DMS79 treated with DMSO at 0.1 percent for 48 hours (cell line): Measurements from ENCODE around the gene ZNRF3.

Experiments used
- DNase-seq: peaks from one replicate; lab custom pipeline; 2025; lab: John Stamatoyannopoulos, UW

Gene ZNRF3

DNA sequence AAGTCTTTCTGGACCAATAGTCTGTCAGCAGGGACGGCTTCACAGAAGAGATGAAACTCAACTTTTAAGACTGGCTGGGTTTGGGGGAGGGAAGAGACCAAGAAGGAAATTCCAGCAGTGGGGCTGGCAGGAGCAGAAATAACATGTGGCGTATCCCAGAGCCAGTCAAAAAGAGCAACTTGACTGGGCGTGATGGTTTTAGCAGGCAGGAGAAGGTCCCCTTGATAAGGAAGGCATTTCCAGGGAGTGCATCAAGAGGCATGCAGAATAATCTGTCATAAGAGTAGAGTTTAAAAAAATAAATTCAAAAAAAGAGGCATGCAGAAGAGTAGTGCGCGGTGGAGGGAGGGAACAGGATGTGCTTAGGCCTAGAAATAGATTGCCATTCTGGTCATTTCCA, 125.8 kb downstream of the ZNRF3 start:
- DNase-seq: no peak

DNA sequence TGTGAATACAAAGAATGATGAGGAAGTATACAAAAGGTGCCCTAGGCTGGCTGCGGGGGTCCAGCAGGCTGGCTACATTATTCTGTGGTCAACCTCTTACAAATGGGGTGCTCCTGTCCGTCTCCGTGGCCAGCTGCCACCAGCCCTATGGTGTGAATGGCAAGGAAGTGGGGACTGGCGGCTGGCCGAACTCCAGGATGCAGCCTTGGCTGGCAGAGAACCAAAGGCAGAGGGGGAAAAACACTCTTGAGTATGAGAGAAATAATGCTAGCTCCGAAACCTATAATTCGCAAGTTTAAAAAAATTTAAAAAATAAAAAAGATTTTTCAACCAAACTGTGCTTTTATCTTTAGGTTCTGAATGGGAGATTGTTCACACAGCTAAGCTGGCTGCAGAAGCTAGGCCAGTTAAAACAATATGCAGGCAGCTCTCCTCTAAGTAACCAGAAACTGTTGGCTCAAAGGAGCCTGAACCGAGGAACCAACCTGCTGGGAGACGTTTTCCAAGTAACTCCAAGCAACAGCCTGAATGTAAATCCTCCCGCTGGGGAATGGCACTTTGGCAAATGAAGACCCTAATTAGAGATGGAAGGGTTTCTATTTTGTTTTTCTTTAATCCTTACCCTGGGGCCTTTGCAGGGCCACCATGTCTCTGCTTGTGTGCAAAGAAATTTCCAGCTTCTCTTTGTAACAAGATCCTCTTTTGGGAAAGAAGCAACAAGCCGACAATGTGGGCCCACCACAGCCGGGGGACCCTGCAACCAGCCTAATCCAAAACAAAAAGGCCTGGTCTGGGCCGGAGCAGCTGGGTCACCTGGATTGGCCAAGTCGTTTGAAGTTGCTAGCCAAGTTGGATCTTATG, 128.1 kb downstream of the ZNRF3 start:
- peak; percentile 65 for DNase-seq

DNA sequence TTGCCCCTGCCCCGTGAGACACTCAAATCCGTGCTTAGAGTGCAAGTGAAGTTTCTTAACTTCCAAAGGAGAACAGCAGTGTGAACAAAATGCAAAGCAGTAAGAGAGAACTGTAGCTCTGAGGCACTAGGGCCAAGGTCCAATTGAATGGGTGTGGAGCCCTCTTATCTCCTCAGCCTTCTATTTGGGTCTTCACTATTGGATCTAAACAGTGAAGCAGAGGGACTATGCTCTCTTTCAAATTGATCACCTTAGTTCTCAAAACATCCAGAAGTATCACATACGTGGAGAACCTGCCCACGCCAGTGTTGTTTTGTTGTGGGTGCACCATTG, 128.7 kb downstream of the ZNRF3 start:
- no peak for DNase-seq

DNA sequence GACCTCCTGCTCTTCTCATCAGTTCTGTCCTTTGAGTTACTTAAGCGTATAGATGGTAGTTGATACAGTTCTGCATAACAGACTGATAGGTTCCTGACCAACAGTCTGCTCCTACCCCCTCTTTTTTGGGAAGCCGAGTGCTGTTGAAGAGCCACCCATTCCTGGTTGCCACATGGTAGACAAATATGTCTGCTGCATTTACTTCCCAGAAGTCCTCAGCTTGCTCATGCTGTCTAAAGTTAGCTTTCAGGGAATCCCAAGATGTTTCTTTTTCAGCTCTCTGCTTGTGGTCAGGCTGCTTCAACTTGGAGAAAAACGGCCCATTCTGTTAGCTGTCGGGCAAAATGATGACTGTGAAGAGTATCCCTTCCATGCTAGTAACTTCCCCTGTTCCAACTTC, 129.6 kb downstream of the ZNRF3 start:
- DNase-seq: no peak

DNA sequence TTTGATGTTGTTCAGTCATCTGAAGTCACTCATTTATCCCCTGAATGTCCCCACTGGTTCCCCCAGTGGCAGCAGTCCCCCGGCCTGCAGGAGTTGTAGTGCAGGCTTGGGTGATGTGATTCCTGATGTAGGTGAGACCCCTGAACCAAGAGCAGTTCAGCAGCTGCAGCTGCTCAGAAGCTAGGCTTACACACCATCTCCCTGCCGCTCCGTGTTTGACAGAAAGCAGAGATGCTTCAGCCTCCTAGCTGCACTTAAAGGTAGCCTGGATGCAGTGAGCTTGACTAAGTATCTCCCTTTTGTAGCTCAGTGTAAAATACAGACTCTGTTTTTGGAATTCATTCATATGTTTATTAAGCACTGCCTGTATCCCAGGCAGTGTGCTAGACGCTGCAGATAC, 130.9 kb downstream of the ZNRF3 start:
- DNase-seq: no peak

DNA sequence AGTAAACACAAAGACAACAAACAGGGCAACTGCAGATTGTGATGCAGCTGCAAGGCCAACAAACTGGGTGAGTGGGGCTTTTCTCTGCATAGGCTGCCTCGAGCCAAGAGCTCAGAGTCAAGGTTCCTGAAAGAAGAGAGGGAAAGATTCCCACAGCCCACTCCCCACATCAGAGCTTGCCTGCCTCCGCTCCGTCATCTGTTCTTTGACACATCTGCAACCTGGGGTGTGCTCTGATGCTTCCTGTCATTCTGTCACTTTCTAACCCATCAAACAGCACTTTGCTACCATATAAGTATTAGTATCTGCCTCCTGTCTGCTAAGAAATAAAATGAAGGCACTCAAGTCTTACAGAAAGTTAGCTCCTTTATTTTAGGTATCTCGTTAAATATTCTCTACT, 131.4 kb downstream of the ZNRF3 start:
- DNase-seq: no peak

DNA sequence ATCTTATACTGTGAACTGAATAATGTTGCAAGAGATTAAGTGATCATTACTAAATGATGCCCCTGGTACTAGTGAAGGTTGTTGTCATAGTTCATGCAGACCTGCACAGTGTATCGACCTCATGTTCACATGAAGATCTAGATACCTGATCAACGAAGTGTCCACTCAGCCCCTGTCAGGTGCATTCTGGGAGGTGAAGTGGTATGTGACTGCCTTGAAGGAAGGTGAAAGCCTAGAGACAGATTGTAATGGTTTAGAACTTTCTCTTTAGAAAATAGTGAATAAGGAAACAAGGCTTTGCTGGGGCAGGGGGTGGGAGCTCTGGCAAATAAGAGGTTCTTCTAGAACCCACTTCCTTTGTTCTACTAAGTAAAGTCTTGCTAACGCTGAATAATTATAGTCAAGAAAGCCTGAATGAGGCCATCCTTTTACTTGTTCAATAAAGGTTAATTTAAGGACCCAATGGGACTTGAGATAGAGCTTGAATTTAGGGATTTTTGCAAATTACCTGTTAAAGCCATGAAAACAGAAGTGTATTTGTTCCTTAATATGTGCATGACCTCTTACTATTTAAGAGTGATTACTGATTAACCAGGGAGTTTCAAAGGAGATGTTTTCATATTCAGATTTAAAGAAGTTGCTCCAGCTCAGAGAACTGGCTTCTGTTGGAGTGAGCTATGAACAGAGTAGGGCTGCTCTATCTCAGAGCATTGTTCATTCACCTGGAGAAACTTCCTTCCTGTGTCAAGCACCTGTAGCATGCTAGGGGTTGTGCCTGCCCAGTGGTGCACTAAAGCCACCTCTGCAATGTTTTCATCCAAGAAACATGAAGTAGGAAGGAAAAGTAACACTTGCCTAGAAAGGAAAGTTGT, 132.9 kb downstream of the ZNRF3 start:
- no peak for DNase-seq

DNA sequence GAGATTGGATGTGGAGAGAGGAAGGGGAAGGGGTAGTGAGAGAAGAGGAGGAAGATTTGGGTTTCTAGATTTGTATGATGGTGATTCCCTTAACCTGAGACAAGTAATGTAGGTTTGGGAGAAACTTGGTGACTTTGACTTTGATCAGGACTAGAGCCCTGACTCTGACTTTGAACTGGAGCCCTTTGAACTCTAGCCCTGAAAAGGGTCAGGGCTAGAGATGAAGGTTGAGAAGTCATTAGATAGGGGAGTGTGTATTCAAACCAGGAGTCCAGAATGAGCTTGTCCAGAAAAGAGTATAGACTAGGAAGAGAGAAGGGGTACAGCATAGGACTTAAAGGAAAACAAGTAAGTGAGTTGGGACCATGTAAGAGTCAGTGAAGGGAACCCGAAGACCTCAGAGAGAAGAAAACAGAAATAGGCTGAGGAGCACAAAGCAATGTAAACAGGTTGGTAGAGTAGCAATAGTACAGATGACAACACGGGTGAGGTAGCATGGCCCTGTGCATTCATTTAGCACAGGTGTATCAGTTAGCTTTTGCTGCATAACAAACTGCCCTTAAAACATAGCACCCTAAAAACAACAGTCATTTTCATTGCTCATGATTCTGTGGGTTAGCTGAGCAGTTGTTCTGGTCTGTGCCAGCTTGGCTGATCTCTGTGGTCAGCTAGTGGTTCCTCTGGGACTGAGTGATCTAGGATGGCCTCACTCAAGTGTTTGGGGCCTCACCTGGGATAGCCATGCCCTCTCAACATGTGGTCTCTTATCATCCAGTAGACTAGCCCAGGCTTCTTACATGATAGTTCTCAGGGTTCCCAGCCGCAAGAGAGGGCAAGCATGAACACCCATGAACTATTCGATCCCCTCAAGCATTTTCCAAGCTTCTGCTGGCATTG, 135.2 kb downstream of the ZNRF3 start:
- DNase-seq: no peak

DNA sequence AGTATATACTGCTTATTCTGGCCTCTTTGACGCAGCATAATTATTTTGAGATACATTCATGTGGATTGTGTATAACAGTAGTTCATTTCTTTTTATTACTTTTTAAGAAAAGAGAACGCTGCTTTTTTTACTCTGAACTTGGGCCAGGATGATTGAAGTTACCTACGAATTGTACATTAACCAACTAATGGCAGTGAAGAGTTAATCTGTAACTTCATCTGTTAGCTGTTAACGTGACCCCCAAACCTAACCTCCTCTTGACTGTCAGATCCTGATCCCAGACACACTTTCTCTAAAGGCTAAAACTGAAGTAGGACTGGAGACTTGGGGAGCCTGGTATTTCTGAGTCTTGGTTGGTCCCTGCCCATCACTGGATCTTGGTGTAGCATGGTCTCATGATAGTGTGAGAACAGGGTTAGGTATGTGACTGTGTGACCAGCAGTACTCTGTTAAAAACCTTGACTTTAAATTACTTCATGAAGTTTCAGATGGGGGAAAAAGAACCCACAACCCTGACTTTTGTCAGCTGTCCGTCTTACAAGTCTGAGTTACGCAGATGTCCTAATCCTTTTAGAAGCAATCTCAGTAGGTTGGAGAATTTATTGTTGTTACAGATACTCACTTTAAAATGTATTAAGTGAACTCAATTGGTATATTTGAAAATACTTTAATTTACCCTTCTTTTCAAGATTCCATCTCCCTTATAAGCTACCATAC, 138.9 kb downstream of the ZNRF3 start:
- DNase-seq: no peak

DNA sequence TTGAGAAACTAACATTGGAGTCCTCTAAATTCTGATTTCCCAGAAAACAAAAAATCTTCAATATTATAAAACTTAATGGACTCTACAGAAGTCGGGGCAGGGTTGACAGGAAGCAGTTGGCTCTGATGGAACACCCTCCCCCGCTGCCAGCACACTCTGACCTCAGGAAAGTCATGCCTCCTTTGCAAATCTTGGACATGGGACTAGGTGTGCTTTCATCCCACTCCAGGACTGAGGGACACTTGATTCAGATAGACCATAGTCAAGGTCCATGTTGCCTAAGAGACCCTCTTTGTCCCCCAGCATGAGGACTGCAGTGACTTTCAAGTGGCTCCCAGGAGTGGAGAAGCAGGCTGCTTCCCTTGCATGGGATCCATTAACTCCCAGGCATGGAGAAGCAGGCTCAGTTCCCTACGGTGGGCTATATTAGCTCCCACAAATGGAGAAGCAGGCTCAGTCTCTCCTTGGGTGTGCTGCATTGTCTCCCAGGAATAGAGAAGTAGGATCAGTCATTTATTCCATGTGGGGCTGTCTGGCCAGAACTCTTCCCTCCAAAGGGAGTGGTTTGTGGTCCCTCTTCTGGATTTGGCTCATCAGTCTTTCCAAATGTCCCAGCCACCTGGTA, 139.9 kb downstream of the ZNRF3 start:
- DNase-seq: no peak

DNA sequence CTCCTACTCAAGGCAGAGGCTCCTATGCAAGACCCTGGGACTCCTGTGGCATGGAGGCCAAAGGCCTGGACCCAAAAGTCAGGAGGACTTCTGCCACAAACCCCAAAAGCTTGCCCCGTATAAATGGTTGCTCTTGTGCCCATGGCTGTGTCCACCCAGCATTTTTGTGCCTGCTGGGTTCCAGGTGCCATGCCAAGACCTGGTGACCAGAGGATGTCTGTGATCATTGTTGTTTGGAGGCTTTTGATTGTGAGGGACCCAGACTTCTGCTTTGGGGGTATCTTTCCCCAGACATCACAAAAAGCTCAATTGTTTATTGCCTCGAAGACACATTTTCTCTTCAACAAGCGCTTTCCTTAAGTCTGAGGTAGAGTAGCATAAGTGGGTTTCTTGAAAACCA, 143.2 kb downstream of the ZNRF3 start:
- DNase-seq: no peak

DNA sequence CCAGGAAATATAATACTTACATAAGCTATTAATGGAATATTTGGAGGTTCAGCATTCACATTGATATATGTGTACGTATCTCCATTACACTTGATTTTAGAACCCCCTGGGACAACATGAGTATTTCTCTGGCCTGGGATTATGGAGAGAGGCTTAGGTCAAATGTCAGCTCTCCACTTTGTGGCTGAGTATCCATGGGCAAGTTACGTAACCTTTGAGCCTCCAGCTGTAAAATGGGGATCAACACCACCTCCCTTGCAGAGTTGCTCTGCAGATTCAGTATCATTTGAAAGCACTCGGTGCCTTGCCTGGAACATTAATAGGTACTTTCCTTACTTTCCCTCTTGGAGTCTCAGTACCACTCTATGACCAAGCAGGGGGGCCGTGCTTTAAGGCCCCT, 145.1 kb downstream of the ZNRF3 start:
- DNase-seq: no peak

DNA sequence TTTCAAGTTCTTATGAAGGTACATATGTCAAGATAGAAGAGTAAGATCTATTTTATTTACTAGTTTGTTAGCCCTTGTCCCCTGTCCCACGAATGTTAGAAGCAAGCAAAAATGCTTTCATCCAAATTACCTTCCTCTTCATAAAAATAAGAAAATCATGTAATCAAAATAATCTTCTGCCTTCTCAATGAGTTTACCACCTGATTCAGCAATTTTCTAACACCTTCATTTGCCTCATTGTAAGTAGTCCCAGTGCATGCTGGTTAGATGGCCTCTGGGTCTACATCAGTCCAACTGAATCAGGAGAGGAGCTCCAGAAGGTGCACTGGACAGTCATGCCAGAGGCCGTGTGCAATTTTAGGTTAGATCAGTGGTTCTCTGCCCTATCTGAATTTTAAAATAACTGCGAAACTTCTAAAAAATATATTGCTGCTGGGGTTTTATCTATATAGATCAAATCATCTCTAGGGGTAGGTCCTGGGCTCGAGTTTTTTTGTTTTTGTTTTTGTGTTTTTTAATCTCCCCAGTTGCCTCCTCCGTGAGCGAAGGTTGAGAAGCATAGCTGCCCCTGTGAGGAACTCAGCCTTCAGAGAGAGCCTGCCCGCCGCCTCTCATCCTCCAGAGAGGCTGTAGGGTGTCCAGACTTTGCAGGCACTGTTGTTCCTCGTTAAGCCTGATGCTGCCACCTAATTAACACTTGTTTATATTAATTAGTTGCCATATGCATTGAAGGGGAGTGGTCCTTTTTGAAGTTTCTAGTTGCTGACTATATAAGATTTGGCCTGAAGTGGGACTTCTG, 146.0 kb downstream of the ZNRF3 start:
- DNase-seq: no peak

DNA sequence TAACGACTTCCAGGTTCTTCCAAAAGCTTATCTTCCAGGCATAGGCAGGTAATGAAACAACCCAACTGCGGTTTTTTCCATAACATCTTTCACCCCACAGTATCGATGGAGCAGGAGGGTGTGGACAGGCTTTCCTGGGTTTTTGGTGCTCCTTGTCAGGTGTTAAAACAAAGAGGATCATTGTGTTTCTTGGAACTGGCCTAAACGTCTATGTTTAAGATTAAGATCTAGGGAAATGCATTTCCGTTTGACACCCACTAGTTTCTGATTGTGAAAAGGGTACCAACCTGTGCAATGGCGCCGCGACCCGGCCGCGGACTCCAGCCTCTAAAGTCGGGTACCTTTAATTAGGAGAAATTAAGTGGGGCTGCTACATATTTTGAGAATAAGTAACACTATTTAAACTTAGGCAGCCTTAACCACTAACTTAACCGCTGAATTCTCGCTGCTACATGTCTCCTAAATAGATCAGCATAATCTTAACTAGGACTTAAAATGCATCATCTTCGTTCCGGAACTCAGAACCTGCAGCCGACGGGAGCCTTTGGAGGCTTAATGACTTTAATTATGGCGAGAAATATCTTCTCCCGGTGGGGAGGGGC, 146.7 kb downstream of the ZNRF3 start:
- no peak for DNase-seq

DNA sequence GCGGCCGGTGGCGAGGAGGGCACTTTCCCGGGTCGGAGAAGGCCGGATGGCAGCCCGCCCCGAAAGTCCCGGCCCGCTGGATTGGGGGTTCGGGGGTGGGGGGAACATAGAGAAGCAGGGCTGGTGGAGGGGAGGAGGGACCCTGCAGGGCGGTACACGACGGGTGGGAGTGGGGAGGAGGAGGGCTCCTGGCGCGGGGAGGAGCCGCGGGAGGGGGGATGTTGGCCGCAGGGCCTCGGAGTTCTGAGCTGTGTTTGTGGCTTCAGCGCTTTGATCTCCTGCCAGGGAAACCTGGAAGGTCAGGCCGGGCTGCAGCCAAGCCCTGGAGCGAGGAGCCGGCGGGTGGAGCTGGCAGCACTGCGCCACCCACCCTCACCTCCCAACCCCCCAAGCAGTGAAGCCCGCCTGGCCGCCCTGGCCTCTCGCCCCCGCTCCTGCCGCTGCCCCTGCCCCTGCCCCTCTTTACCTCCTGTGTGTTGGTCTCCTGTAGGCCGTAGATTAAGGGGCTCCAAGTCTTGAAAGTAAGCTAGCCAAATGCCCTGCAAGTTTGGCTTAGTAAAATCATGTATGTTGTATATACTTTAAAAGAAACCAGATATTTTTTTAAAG, 147.3 kb downstream of the ZNRF3 start:
- peak; percentile 30 for DNase-seq

DNA sequence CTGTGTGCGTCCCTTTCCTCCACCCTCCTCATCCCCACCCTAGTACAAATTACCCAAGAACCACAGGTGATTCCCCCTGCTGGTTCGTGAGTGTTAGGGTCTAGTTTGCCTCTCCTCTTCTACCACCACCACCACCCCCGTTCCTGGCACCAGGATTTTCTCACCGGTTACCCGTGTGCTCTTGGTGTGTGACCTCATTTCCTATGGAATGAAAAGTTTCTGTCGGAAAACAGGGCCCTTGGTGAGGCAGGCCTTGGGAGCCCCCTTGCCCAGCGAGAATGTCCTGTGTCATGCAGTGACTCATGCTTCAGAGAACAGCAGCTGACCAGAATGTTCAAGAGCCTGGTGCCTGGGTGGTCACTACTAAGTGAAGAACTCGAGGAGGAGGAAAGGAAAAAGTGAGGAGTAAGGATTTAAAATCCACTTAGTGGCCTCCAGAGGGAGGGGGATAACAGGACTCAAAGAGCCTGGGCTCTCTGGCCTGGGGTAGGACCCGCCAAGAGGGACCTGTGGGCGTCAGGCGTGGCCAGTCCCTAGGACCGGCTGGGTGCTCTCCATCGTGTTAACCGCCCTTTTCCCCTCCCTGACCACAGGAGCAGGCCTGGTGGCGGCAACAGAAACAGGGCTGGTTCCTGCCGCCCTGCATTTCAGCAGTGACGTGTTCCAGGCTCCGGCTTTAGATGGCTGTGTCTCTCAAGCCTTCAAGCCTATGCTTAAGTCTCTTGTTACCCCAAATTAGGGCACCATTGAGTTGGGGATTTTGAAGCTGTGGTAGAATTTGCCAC, 148.0 kb downstream of the ZNRF3 start:
- DNase-seq: peak; percentile 17

DNA sequence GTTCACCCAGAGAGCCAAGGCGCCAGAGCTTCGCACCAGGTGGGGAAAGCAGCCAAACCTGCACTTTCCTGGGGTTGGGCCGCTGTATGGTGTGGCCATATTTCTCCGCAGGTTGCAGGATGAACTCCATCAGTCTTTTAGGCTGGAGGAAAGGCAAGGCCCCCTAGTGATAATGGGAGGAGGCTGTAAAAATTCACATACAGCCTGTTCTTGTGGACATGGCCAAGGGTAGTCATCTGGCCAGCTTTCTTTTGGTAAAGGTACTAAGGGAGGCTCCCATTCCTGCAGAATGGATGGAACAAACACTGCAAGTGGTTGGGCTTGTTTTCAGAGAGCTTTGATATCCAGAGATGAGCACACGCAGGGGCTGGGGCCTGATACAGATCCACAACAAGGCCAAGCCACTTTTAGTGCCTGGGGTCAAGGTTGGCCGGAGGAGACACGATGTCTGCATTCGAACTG, 148.7 kb downstream of the ZNRF3 start:
- DNase-seq: no peak

DNA sequence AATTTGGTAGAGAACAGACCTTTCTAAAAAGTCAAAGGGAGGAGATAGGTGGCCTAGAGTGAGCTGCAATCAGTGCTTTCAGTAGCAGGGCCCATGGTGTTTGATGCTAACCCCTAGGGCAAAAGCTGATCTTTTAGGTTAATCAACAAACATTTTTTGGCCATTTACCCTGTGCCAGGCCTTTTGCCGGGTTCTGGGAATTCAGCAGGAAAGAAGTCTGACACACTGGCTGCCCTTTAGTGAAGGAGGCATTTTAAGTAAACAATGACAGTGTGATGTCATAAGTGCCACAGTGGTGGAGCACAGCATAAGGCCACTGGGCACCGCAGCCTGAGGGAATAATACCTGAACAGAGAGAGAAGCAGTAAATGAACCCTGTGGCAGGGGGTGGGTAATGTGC, 149.2 kb downstream of the ZNRF3 start:
- no peak for DNase-seq
